ENCODE results near the gene NUBP2. TPM values are rescaled to one million over a fixed set of nuclear protein-coding genes. Genes with fewer than 3 reads are reported as not detected.

NUBP2 gene
- total RNA-seq, 1 experiment from 2014 or later = 152 TPM

GRCh38 chr16:1772908-1773702 lies 9.7 kb upstream of the NUBP2 start, which contains the start of gene MRPS34:
MRPS34 (minus strand) TSS chr16:1773134; CDS start chr16:1773119, 15 bp downstream.
- peak; percentile 98 for DNase-seq
- H3K36me3 ChIP-seq (replicated peaks; ENCODE audit: control insufficient read depth, insufficient read depth, low read length) = no peaks in the 10 kb centered on the region; the same call in none of the 2 replicates

GRCh38 chr16:1773703-1774447 lies 8.9 kb upstream of the NUBP2 start:
- DNase-seq = no peak
- no peaks in the 10 kb centered on the region; the same call in none of the 2 replicates for H3K36me3 ChIP-seq (replicated peaks; ENCODE audit: control insufficient read depth, insufficient read depth, low read length)
- no peaks in the 10 kb centered on the region for H3K27me3 ChIP-seq (ENCODE audit: control insufficient read depth, insufficient read depth, low read length)
- H3K4me3 ChIP-seq (ENCODE audit: insufficient read depth, low read depth, low read length) = peak overlapping the region; percentile 98

More at GRCh38 chr16:1772908-1773702, 9.7 kb upstream of the NUBP2 start, which contains the start of gene MRPS34:
- no peaks in the 10 kb centered on the region for H3K27me3 ChIP-seq (ENCODE audit: control insufficient read depth, insufficient read depth, low read length)
- peak within 1 kb of the TSS; percentile 98 for H3K4me3 ChIP-seq (ENCODE audit: insufficient read depth, low read depth, low read length)

GRCh38 chr16:1774448-1774780 lies 8.3 kb upstream of the NUBP2 start:
- no peak for DNase-seq
- Histone ChIP-seq H3K4me3 (ENCODE audit: insufficient read depth, low read depth, low read length) (no peak overlapping the region), H3K27me3 (ENCODE audit: control insufficient read depth, insufficient read depth, low read length) (no peaks in the 10 kb centered on the region), H3K36me3 (replicated peaks; ENCODE audit: control insufficient read depth, insufficient read depth, low read length) (no peaks in the 10 kb centered on the region; the same call in none of the 2 replicates)

GRCh38 chr16:1775006-1775845 lies 7.5 kb upstream of the NUBP2 start:
- H3K27me3 ChIP-seq (ENCODE audit: control insufficient read depth, insufficient read depth, low read length) = no peaks in the 10 kb centered on the region
- DNase-seq = no peak
- H3K36me3 ChIP-seq (replicated peaks; ENCODE audit: control insufficient read depth, insufficient read depth, low read length) = no peaks in the 10 kb centered on the region; the same call in none of the 2 replicates
- H3K4me3 ChIP-seq (ENCODE audit: insufficient read depth, low read depth, low read length) = no peak overlapping the region

GRCh38 chr16:1775846-1776671 lies 6.7 kb upstream of the NUBP2 start:
- DNase-seq = no peak
- no peak overlapping the region for H3K4me3 ChIP-seq (ENCODE audit: insufficient read depth, low read depth, low read length)

GRCh38 chr16:1776672-1776955 lies 6.1 kb upstream of the NUBP2 start:
- Histone ChIP-seq H3K27me3 (ENCODE audit: control insufficient read depth, insufficient read depth, low read length) (no peaks in the 10 kb centered on the region), H3K36me3 (replicated peaks; ENCODE audit: control insufficient read depth, insufficient read depth, low read length) (peaks cover 2% of the 10 kb centered on the region), H3K4me3 (ENCODE audit: insufficient read depth, low read depth, low read length) (no peak overlapping the region)
- no peak for DNase-seq

More at GRCh38 chr16:1775846-1776671, 6.7 kb upstream of the NUBP2 start:
- Histone ChIP-seq H3K27me3 (ENCODE audit: control insufficient read depth, insufficient read depth, low read length) (no peaks in the 10 kb centered on the region), H3K36me3 (replicated peaks; ENCODE audit: control insufficient read depth, insufficient read depth, low read length) (peaks cover 2% of the 10 kb centered on the region)

- no peak for DNase-seq
- peaks cover 2% of the 10 kb centered on the region for H3K36me3 ChIP-seq (replicated peaks; ENCODE audit: control insufficient read depth, insufficient read depth, low read length)
- no peak overlapping the region for H3K4me3 ChIP-seq (ENCODE audit: insufficient read depth, low read depth, low read length)
- no peaks in the 10 kb centered on the region for H3K27me3 ChIP-seq (ENCODE audit: control insufficient read depth, insufficient read depth, low read length)
These were observed 5.8 kb upstream of the NUBP2 start for GRCh38 chr16:1776991-1777374.

- peaks cover 2% of the 10 kb centered on the region for H3K36me3 ChIP-seq (replicated peaks; ENCODE audit: control insufficient read depth, insufficient read depth, low read length)
These were observed 5.2 kb upstream of the NUBP2 start for GRCh38 chr16:1777375-1778199.

GRCh38 chr16:1778200-1779179 lies 4.3 kb upstream of the NUBP2 start:
- Histone ChIP-seq H3K4me3 (ENCODE audit: insufficient read depth, low read depth, low read length) (no peak overlapping the region), H3K27me3 (ENCODE audit: control insufficient read depth, insufficient read depth, low read length) (no peaks in the 10 kb centered on the region), H3K36me3 (replicated peaks; ENCODE audit: control insufficient read depth, insufficient read depth, low read length) (peaks cover 2% of the 10 kb centered on the region)
- no peak for DNase-seq

More at GRCh38 chr16:1777375-1778199, 5.2 kb upstream of the NUBP2 start:
- DNase-seq = no peak
- Histone ChIP-seq H3K4me3 (ENCODE audit: insufficient read depth, low read depth, low read length) (no peak overlapping the region), H3K27me3 (ENCODE audit: control insufficient read depth, insufficient read depth, low read length) (no peaks in the 10 kb centered on the region)

GRCh38 chr16:1779234-1779701 lies 3.5 kb upstream of the NUBP2 start:
- no peak overlapping the region for H3K4me3 ChIP-seq (ENCODE audit: insufficient read depth, low read depth, low read length)

GRCh38 chr16:1779741-1780676 lies 2.8 kb upstream of the NUBP2 start:
- no peak overlapping the region for H3K4me3 ChIP-seq (ENCODE audit: insufficient read depth, low read depth, low read length)
- no peak for DNase-seq
- peaks cover 2% of the 10 kb centered on the region for H3K36me3 ChIP-seq (replicated peaks; ENCODE audit: control insufficient read depth, insufficient read depth, low read length)
- H3K27me3 ChIP-seq (ENCODE audit: control insufficient read depth, insufficient read depth, low read length) = no peaks in the 10 kb centered on the region

More at GRCh38 chr16:1779234-1779701, 3.5 kb upstream of the NUBP2 start:
- Histone ChIP-seq H3K27me3 (ENCODE audit: control insufficient read depth, insufficient read depth, low read length) (no peaks in the 10 kb centered on the region), H3K36me3 (replicated peaks; ENCODE audit: control insufficient read depth, insufficient read depth, low read length) (peaks cover 2% of the 10 kb centered on the region)
- DNase-seq = no peak

All from H7 (cell line).